Islet of Langerhans (tissue), 1 donor: ENCODE results near the gene TMEM179B.
A peak's percentile ranks its signal among the peaks of the same experiment; 100 is the strongest.
"Not testable (repeated sequence)": the region's sequence is repeated elsewhere in the genome, so short reads cannot be mapped to it uniquely, and the experiment has no call there.

Experiments
- FAIRE-seq: peaks from one replicate; lab custom pipeline; 2011; peaks lifted over from hg19 to GRCh38; lab: Jason Lieb, UNC

Gene TMEM179B, protein sequence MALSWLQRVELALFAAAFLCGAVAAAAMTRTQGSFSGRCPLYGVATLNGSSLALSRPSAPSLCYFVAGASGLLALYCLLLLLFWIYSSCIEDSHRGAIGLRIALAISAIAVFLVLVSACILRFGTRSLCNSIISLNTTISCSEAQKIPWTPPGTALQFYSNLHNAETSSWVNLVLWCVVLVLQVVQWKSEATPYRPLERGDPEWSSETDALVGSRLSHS

DNA sequence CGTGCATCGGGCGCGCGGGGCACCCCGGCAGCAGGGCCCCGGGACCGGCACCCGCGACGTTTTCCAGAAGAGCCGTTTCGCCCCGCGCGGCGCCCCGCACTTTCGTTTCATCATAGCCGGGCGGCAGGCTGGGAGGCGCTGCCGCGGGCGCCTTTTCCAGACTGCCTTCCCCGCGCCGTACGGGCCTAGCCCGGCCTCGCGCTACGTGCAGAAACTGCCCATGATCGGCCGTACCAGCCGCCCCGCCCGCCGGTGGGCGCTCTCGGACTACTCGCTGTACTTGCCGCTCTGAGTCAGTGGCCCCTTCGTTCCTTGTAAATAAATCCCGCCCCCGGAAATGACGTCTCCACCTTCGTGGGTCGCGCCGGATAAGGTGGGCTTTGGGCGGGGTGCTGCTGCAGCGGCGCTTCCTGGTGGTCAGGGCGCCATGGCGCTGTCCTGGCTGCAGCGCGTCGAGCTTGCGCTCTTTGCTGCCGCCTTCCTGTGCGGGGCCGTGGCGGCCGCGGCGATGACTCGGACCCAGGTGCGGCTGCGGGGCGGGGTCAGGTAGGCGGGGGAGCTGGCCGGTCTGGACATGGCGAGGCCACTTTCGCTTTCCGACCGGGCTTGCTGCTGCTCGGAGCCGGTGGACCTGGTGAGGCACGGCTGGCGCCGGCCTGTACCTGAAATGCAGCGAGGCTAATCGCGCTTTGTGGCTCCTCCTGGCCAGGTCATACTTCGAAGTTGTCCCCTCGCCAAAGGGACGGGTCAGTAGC is at the start of gene TMEM179B:
TSS of gene TMEM179B (plus strand) at position 398 of the 755 bp plus-strand sequence. CDS start at position 428, 30 bp downstream.
- no peak for FAIRE-seq

DNA sequence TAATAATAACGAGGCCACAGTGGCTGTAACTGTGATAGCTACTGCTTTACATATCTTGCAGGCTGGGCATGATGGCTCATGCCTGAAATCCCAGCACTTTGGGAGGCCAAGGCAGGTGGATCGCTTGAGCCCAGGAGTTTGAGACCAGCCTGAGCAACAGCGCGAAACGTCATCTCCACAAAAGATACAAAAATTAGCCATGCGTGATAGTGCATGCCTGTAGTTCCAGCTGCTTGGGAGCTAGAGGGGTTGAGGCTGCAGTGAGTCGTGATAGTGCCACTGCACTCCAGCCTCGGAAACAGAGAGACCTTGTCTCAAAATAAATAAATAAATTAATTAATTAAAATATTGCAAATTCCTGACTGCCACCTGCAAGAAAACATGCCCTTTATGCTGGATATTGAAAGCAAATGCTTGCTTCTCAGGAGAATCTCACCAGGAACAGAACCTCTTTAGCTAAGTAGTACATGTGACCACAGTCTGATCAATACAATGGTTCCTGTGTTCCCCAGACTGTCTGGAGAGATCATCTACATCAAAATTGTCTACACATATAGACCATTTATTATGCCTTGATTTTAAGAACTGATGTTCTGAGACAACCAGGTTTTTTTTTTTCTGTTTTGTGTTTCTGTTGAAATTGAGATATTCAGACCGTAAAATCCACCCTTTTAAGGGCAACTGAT is 39.6 kb upstream of the TMEM179B start:
- FAIRE-seq: no peak

DNA sequence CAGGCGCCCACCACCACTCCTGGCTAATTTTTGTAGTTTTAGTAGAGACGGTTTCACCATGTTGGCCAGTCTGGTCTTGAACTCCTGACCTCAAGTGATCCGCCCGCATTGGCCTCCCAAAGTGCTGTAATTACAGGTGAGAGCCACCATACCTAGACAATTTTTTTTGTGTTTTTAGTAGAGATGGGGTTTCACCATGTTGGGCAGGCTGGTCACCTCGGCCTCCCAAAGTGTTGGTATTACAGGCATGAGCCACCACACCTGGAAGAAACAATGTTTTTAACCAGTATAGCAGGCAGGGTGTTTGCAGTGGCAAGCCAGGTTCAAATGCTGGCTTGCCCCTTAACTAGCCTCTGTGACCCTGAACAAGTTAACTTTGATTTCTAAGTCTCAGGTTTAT is 37.3 kb upstream of the TMEM179B start:
- not testable (repeated sequence) for FAIRE-seq

DNA sequence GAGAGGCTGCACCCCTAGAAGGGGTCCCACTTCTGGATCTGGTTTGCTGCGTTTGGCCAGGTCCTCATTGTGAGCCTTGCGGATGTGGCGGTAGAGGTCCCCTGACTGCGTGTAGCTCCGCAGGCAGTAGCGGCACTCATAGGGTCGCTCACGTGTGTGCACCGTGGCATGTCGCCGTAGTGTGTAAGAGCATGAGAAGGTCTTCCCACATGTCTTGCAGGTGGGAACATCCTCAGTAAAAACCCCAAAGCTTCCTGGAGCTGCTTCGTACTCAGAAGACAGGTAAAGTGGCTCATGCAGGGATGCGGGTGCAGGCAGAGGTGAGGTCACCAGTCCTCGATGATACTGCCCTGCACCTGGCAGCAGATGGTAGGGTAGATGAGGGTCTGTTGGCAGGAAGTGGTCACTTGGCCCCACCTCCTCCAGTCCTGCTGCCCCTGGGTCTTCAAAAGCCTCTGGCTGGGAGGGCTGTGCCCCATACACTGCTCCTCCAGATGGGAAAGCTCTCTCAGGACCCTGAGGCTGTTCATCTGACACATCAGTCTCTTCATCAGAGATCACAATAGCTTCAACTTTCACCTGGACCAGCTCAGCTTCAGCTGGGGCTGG is 34.9 kb upstream of the TMEM179B start:
- no peak for FAIRE-seq

DNA sequence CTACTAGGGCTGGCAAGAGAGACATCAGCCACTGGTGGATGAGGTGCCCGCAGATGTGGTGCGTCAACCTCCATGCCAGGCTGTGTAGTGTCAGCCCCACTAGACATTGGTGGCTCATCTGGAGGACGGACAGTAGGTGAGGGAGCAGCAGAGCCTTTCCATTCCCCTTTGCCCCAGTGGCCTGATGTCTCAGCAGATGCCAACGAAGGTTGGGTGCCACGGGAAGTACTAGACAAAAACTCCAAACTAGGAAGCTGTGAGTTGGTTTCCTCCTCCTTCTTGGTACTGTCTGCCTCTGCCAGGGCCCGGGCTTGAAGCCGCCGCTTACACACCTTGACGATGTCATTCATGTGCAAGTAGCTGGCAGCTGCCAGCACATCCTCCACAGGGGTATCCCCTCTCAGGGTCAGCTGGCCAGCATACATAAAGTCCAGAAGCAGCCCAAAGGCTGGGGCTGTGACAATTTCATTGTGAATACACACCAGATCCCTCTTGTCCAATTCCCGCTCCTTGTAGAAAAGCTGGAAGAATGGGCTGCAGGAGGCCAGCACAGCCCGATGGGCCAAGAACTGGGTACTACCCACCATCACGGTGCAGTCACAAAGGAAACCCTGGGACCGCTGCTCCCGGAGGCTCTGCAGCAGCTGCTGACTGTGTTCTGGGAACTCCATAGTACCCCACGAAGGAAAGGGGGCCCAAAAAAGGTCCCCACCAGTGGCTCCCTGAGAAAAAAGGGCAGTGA is 34.0 kb upstream of the TMEM179B start:
- no peak for FAIRE-seq

DNA sequence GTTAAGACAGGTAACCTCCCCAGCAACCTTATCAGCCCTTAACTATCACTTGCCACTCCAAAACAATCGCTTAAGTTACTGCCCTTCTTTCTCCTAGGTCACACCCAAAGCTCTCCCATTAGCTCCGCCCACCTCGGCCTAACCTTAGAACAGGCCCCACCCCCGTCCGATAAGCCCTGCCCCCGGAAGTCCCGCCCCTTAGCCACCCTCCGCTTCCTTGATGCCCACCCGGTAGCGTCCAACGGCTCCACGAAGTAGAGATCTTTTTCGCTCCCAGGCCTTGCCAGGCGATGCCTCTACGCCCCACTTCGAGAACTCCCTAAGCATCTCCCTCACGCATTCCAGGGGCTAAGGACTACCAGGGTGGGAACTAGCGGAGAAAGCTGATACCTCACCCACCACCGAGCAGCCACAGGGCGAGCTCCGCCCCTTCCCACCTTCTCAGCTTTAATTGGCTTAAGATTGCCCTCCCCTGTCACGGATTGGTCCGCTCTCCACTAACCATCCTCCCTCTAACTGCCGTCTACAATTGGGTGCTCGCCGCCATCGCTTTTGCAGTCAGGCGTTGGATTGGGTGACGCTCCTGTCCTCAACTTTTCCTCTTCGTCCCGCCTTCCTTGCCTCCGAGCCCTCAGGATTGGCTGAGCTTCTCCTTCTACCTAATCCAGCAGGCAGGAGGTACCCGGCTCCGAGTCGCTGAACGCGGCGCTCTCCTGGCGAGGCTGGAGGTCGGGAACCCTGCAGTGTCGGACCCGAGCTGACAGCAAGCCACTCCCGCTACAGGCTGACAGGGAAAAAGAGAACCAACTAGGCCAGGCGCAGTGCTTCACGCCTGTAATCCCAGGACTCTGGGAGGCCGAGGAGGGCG is 33.2 kb upstream of the TMEM179B start, which contains the start of gene ZBTB3:
TSS of gene ZBTB3 (minus strand) at position 425 of the 868 bp plus-strand sequence. CDS start 496 bp downstream, outside the sequence.
- FAIRE-seq: peak; percentile 79

DNA sequence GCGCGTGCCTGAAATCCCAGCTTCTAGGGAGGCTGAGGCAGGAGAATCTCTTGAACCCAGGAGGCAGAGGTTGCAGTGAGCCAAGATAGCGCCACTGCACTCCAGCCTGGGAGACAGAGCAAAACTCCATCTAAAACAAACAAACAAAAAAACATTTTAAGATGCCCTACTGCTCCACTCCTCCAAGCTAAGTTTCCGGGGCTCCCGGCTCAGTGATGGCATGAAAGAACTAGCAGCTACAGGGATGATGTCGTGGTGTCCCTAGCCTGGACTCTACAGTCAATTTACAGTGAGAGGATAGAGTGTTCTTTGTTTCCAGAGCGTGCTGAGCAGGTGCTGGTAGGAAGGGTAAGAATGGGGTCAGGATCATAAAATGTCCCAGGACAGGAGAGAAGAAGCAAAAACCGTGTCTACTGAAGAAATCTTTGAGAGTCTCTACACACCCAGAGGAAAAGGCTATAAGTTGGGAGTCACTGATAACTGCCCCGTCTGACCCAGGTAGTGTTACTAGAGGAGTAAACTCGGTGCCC is 32.1 kb upstream of the TMEM179B start:
- no peak for FAIRE-seq

DNA sequence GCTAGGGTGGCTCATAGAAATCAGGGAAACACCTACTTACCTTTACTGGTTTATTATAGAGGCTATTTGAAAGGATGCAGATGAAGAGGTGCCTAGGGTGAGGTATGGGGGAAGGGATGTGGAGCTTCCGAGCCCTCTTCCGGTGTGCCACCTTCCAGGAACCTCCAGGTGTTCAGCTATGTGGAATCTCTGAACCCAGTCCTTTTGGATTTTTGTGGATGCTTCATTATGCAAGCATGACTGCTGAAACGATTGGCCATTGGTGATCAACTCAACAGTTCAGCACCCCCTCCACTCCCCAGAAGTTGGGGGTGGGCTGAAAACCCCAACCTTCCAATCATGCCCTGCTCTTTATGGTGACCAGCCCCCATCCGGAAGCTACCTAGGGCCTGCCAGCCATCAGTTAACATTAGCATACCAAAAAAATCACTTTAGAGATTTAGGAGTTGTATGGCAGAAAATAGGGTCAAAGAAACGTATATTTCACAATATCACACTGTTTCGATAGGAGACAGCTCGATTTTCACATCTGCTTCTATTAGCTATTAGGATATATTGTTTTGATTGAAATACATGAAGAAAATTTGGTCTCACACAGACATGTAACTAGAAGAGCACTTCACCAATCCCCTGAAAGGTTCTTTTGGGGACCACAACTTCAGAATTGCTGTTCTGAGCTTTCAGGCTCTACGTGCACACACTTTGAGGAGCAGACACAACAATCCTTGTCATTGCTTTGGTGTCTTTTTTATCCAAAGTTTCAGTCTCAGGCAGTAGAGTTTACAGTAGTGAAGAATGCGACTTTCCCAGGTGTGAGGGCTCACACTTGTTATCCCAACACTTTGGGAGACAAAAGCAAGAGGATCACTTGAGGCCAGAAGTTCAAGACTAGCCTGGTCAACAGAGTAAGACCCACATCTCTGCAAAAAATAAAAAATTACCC is 29.1 kb upstream of the TMEM179B start:
- FAIRE-seq: no peak

DNA sequence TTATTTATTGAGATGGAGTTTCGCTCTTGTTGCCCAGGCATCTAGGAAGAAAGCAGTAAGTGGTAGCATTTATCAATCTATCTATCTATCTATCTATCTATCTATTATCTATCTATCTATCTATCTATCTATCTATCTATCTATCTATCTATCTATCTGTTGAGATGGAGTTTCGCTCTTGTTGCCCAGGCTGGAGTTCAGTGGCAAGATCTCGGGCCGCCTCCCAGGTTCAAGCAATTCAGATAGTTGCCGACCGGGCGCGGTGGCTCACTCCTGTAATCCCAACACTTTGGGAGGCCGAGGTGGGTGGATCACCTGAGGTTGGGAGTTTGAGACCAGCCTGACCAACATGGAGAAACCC is 26.4 kb upstream of the TMEM179B start:
- FAIRE-seq: not testable (repeated sequence)

DNA sequence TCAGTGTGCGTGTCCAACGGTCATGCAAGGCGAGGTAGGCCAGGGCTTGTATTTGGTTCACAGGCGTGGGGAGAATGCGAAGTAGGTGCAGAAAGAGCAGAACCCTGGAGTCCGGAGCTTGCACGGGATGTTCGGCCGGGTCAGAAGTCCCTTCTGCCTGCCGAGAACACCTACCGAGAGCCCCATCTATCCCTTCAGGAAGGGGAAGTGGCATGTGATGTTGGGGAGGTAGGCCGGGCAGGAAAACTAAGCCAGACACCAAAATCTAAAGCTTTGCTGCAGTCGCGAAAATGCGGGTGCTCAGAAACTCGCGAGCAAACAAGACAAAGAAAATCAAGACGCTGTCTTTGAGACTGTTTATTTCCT is 16.4 kb upstream of the TMEM179B start:
- no peak for FAIRE-seq

DNA sequence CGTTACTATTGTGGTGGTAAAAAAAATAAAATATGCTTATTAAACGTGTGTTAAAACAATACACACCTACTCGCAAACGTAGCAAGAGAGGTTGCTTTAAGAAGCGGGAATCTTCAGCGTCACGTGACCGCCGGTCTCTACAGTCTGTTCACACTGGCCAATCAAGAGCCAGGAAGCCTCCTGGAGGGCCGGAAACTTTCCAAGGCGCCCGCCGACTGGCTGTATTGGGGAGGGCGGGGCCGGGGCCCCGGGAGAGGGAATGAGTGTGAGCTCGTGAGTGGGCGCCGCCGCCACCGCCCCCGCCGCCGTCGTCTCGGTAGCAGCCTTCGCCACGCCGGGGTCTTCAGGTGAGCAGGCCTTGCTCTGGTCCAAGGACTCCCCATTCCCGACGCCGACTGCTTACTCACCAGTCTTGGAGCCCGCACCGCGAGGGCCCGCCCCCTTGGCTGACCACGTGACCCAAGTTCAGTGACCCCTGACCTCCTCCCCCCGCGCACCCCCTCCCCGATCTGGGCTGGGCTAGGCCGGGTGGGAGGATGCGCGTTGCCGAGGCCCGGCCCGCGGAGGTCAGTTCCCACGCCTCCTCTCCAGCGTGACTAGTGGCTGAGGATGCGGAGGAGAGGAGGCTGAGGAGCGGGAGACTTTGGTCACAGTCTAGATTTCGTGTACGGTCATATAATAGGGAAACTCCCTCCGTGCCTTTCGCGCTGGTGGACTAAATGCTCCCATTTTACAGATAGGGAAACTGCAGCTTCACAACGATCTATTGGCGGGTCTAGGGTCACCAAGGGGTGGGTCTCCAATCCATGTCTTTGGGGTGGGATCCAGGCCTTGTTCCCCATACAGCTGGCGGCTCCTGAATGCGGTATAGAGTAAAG is 15.8 kb upstream of the TMEM179B start, which contains the start of gene TAF6L:
TSS of gene TAF6L (plus strand) at position 253 of the 878 bp plus-strand sequence. CDS start 4,388 bp downstream, outside the sequence.
- FAIRE-seq: peak; percentile 45

DNA sequence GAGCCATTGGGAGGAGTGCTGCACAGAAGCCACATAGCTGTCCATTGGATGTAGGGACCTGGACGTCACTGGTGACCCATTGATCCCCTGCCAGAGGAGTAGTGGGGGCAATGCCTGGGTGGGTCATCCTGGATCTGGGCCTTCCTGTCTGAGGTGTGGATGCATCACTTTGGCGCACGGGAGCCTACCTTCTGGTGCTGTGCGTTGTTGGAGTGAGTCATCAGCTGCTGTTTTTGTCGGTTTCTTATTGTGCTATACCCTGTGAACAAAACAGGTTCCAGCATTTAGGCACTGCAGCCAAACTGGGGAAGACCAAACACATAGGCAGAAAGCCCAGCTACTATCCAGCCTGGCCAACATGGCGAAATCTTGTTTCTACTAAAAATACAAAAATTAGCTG is 12.8 kb upstream of the TMEM179B start:
- FAIRE-seq: no peak

DNA sequence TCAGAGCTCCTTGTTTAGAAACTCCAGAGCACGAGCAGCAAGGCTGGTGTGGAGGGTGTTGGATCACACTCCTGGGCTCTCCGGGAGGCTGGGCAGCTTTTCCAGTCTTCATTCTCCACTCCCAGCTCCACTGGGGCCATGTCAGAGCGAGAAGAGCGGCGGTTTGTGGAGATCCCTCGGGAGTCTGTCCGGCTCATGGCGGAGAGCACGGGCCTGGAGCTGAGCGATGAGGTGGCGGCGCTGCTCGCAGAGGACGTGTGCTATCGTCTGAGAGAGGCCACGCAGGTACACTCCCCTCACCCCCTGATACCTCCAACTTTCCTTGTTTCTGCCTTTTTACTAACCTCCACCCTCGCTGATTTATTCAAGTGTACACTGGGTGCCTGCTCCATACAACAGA is 11.6 kb upstream of the TMEM179B start:
- no peak for FAIRE-seq

DNA sequence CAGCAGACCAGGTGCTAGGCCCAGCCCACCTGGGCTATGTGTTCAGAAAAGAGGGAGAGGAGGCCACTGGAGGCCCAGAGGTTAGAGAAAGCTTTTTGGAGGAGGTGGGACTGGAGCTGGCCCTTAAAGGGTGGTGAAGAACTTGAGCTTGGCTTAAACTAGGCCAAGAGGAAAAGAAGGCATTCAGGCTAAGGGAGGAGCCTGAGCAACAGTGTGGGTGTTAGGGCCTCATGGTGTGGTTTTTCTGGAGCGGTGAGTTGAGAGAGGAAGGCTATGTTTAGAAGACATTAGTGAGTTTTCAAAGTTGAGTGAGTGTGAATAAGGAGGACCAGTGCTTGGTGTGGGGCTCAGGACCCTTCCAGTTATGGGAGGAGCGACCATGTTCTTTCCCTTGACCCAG is 9.8 kb upstream of the TMEM179B start:
- FAIRE-seq: no peak

DNA sequence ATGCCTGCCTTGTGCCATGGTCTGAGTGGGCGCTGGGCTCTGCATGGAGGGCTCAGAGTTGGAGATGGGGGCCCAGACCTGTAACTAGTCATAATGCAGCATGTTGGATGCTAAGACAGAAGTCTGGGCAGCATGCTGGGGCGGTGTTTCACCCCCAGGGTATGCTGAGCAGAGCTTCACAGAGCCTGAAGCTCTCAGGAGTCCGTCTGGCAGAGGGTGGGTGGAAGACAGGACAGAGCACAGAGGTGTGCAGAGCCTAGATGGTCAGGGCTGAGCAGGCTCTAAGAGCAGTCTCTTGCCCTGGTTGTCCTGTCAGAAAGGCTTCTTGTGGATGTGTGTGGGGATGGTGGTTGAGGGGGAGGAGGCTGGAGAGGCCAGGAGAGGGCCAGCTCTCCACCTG is 8.8 kb upstream of the TMEM179B start:
- FAIRE-seq: no peak

DNA sequence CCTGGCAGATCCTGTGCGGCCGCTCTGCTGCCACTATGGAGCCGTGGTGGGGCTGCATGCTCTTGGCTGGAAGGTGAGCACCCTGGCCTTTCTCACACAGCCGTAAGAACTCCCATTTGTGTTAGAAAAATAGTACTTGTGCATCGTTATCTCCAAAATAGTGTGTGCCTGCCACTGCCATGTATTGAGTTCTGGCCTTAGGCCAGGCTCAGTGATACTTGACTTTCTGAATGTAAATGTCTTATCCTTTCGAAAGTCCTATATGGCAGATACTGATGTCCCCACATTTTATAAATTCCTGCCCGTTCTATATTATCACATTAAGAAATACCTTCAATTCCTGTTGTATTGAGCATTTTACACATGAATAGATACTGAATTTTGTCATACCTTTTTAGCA is 4.4 kb upstream of the TMEM179B start:
- FAIRE-seq: no peak

DNA sequence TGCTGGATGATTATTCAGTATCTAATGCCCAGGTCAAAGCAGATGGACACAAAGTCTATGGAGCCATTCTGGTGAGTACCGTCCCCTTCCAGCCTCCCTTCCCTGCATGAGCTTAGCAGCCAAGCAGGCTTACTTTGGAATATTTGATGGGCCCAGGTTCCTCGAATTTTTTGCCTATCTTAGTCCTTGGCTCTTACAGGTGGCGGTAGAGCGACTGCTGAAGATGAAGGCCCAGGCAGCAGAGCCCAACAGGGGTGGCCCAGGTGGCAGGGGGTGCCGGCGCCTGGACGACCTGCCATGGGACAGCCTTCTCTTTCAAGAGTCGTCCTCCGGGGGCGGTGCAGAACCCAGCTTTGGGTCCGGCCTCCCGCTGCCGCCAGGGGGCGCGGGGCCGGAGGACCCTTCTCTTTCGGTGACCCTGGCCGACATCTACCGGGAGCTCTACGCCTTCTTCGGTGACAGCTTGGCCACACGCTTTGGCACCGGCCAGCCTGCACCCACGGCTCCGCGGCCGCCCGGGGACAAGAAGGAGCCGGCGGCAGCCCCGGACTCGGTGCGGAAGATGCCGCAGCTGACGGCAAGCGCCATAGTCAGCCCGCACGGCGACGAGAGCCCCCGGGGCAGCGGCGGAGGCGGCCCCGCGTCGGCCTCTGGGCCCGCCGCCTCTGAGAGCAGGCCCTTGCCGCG is 741 bp upstream of the TMEM179B start:
- no peak for FAIRE-seq

DNA sequence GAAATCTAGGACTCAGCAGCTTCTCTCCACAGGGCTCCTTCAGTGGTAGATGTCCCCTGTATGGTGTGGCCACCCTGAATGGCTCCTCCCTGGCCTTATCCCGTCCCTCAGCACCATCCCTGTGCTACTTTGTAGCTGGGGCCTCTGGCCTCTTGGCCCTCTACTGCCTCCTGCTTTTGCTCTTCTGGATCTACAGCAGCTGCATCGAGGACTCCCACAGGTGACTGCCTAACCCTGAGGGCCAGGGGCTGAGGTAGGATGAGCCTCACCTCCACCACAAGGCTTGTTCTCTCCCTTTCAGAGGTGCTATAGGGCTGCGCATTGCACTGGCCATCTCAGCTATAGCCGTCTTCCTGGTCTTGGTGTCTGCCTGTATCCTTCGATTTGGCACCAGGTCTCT is 1.8 kb downstream of the TMEM179B start:
- FAIRE-seq: no peak
